ENCODE data around the gene CNN2.

CNN2 gene

GRCh38 chr19:995051-995827 lies 31.2 kb upstream of the CNN2 start:
- Histone ChIP-seq H3K27ac (ENCODE audit: low read length) (no peak overlapping the region), H3K36me3 (replicated peaks; ENCODE audit: insufficient read depth, low read length) (0 out of 2 replicates have a peak, but pooled peaks cover 5% of the 10 kb centered on the region), H3F3A (ENCODE audit: insufficient read depth, low read length) (peaks cover 7% of the 10 kb centered on the region; the same call in 1 of the 2 replicates), H3K4me1 (ENCODE audit: low read length) (peaks cover 5% of the 10 kb centered on the region), H3K9me2 (replicated peaks; ENCODE audit: insufficient read depth, low read length) (no peaks in the 10 kb centered on the region), H4K20me1 (ENCODE audit: insufficient read depth, low read length) (no peaks in the 10 kb centered on the region), H3K9me3 (replicated peaks; ENCODE audit: insufficient read depth, low read length) (no peaks in the 10 kb centered on the region), H3K4me3 (ENCODE audit: low read length) (no peak overlapping the region), H3K4me2 (ENCODE audit: low read depth, low read length) (no peak overlapping the region), H3K79me2 (ENCODE audit: low read length) (no peaks in the 10 kb centered on the region), H3K9ac (ENCODE audit: low read length) (no peak overlapping the region), H3K27me3 (replicated peaks; ENCODE audit: insufficient read depth, low read length) (peaks cover 22% of the 10 kb centered on the region), H2AFZ (ENCODE audit: low read length) (no peak overlapping the region)
- no peak for DNase-seq
- no peak for TF ChIP-seq CTCF (IDR thresholded peaks at IDR 0.05; ENCODE audit: low read length)
- no peak for TF ChIP-seq EZH2phosphoT487 (IDR thresholded peaks at IDR 0.05; ENCODE audit: low read length)
- no peak for TF ChIP-seq EZH2 (optimal IDR thresholded peaks at IDR 0.05; ENCODE audit: low read depth, low read length)

- H3K27me3 ChIP-seq (replicated peaks; ENCODE audit: insufficient read depth, low read length), result peaks cover 29% of the 10 kb centered on the region
- no peaks in the 10 kb centered on the region for H3K9me2 ChIP-seq (replicated peaks; ENCODE audit: insufficient read depth, low read length)
- H3K9me3 ChIP-seq (replicated peaks; ENCODE audit: insufficient read depth, low read length), result no peaks in the 10 kb centered on the region
- peaks cover 5% of the 10 kb centered on the region for H3K4me1 ChIP-seq (ENCODE audit: low read length)
- no peak overlapping the region for H3K9ac ChIP-seq (ENCODE audit: low read length)
- H3F3A ChIP-seq (ENCODE audit: insufficient read depth, low read length), result peaks cover 7% of the 10 kb centered on the region; the same call in 1 of the 2 replicates
- no peaks in the 10 kb centered on the region for H3K36me3 ChIP-seq (replicated peaks; ENCODE audit: insufficient read depth, low read length)
- H4K20me1 ChIP-seq (ENCODE audit: insufficient read depth, low read length), result no peaks in the 10 kb centered on the region
- 0 out of 2 replicates have a peak overlapping the region, but pooled peaks have one; percentile 12 for H3K27ac ChIP-seq (ENCODE audit: low read length)
- peak; percentile 81 for DNase-seq
- TF ChIP-seq CTCF (IDR thresholded peaks at IDR 0.05; ENCODE audit: low read length), result no peak
- H3K79me2 ChIP-seq (ENCODE audit: low read length), result no peaks in the 10 kb centered on the region
- peak overlapping the region; percentile 78 for H3K4me2 ChIP-seq (ENCODE audit: low read depth, low read length)
- H3K4me3 ChIP-seq (ENCODE audit: low read length), result peak overlapping the region; percentile 35; the same call in 1 of the 2 replicates
- H2AFZ ChIP-seq (ENCODE audit: low read length), result no peak overlapping the region
These were observed 30.2 kb upstream of the CNN2 start for GRCh38 chr19:996051-996838.

- DNase-seq, result no peak
- Histone ChIP-seq H3F3A (ENCODE audit: insufficient read depth, low read length) (peaks cover 7% of the 10 kb centered on the region; the same call in 1 of the 2 replicates), H3K4me2 (ENCODE audit: low read depth, low read length) (no peak overlapping the region), H3K9ac (ENCODE audit: low read length) (no peak overlapping the region), H3K27me3 (replicated peaks; ENCODE audit: insufficient read depth, low read length) (peaks cover 40% of the 10 kb centered on the region), H3K79me2 (ENCODE audit: low read length) (no peaks in the 10 kb centered on the region), H3K4me1 (ENCODE audit: low read length) (peaks cover 5% of the 10 kb centered on the region), H3K4me3 (ENCODE audit: low read length) (no peak overlapping the region), H4K20me1 (ENCODE audit: insufficient read depth, low read length) (no peaks in the 10 kb centered on the region), H3K9me2 (replicated peaks; ENCODE audit: insufficient read depth, low read length) (no peaks in the 10 kb centered on the region), H3K36me3 (replicated peaks; ENCODE audit: insufficient read depth, low read length) (no peaks in the 10 kb centered on the region), H3K27ac (ENCODE audit: low read length) (no peak overlapping the region), H3K9me3 (replicated peaks; ENCODE audit: insufficient read depth, low read length) (no peaks in the 10 kb centered on the region), H2AFZ (ENCODE audit: low read length) (no peak overlapping the region)
- no peak for TF ChIP-seq EZH2phosphoT487 (IDR thresholded peaks at IDR 0.05; ENCODE audit: low read length)
- TF ChIP-seq EZH2 (optimal IDR thresholded peaks at IDR 0.05; ENCODE audit: low read depth, low read length), result no peak
- no peak for TF ChIP-seq CTCF (IDR thresholded peaks at IDR 0.05; ENCODE audit: low read length)
These were observed 28.3 kb upstream of the CNN2 start for GRCh38 chr19:998064-998463.

All from MM.1S (cell line).